Measurements from ENCODE around the gene GJA4.

GJA4 gene

GRCh38 chr1:34792868-34793727 lies at the start of gene GJA4:
Gene GJA4, plus strand, starts transcription at chr1:34792999. Its CDS starts 1,215 bp downstream, at chr1:34794214.
- no peak for DNase-seq (ENCODE audit: low read depth)

- DNase-seq (ENCODE audit: low read depth), result no peak
Measured at GRCh38 chr1:34743775-34744174, 49.0 kb upstream of the GJA4 start.

GRCh38 chr1:34744851-34745250 lies 47.9 kb upstream of the GJA4 start:
- no peak for DNase-seq (ENCODE audit: low read depth)

- no peak for DNase-seq (ENCODE audit: low read depth)
Measured at GRCh38 chr1:34745666-34746065, 47.1 kb upstream of the GJA4 start.

- no peak for DNase-seq (ENCODE audit: low read depth)
Measured at GRCh38 chr1:34746101-34746500, 46.7 kb upstream of the GJA4 start.

- DNase-seq (ENCODE audit: low read depth), result no peak
Measured at GRCh38 chr1:34746785-34747637, 45.8 kb upstream of the GJA4 start.

- no peak for DNase-seq (ENCODE audit: low read depth)
Measured at GRCh38 chr1:34747638-34747941, 45.2 kb upstream of the GJA4 start.

- no peak for DNase-seq (ENCODE audit: low read depth)
Measured at GRCh38 chr1:34749992-34750391, 42.8 kb upstream of the GJA4 start.

GRCh38 chr1:34750610-34751009 lies 42.2 kb upstream of the GJA4 start:
- no peak for DNase-seq (ENCODE audit: low read depth)

GRCh38 chr1:34753163-34753562 lies 39.6 kb upstream of the GJA4 start:
- DNase-seq (ENCODE audit: low read depth), result no peak

GRCh38 chr1:34754964-34755637 lies 37.7 kb upstream of the GJA4 start, which contains the start of gene GJB5:
Gene GJB5, plus strand, starts transcription at chr1:34755047. Its CDS starts 2,284 bp downstream, at chr1:34757331.
- DNase-seq (ENCODE audit: low read depth), result no peak

GRCh38 chr1:34755961-34756360 lies 36.8 kb upstream of the GJA4 start:
- no peak for DNase-seq (ENCODE audit: low read depth)

- DNase-seq (ENCODE audit: low read depth), result no peak
Measured at GRCh38 chr1:34757386-34757785, 35.4 kb upstream of the GJA4 start.

GRCh38 chr1:34758751-34759150 lies 34.0 kb upstream of the GJA4 start:
- no peak for DNase-seq (ENCODE audit: low read depth)

- no peak for DNase-seq (ENCODE audit: low read depth)
Measured at GRCh38 chr1:34759503-34760357, 33.1 kb upstream of the GJA4 start, which contains the start of gene GJB4. Gene GJB4, plus strand, starts transcription at chr1:34759740. Its CDS starts 1,515 bp downstream, at chr1:34761255.

- DNase-seq (ENCODE audit: low read depth), result no peak
Measured at GRCh38 chr1:34761176-34761761, 31.5 kb upstream of the GJA4 start.

- no peak for DNase-seq (ENCODE audit: low read depth)
Measured at GRCh38 chr1:34761776-34762307, 31.0 kb upstream of the GJA4 start.

GRCh38 chr1:34762474-34763141 lies 30.2 kb upstream of the GJA4 start:
- no peak for DNase-seq (ENCODE audit: low read depth)

GRCh38 chr1:34763142-34763781 lies 29.5 kb upstream of the GJA4 start:
- DNase-seq (ENCODE audit: low read depth), result no peak

GRCh38 chr1:34768856-34769255 lies 23.9 kb upstream of the GJA4 start:
- no peak for DNase-seq (ENCODE audit: low read depth)
